Mesendoderm (in vitro differentiated cells): Measurements from ENCODE around the gene NTRK3.

Source experiments
- DNase-seq: peaks from one replicate; pipeline ENCODE4 v3.0.0; 2013
- H2AK5ac ChIP-seq: 2 replicates; pipeline ENCODE4 v1.6.1; 2013; ENCODE audit warnings: low read length, inconsistent platforms
- H2BK120ac ChIP-seq: 2 replicates; pipeline ENCODE4 v1.6.1; 2013; ENCODE audit warnings: low read depth, mild to moderate bottlenecking, low read length, moderate library complexity, mixed read lengths
- H2BK15ac ChIP-seq: replicated peaks from 2 replicates; pipeline ENCODE4 v1.6.1; 2013; ENCODE audit warnings: low read depth, mild to moderate bottlenecking, moderate library complexity
- H2BK5ac ChIP-seq: 2 replicates; pipeline ENCODE4 v1.6.1; 2013; ENCODE audit warnings: low read length, inconsistent platforms
- H3K18ac ChIP-seq: 2 replicates; pipeline ENCODE4 v1.6.1; 2013; ENCODE audit warnings: mild to moderate bottlenecking, low read length, mixed read lengths
- H3K23ac ChIP-seq: one replicate; pipeline ENCODE4 v1.6.1; 2013; ENCODE audit warnings: low read length
- H3K27ac ChIP-seq: 2 replicates; pipeline ENCODE4 v1.5.1; 2013; ENCODE audit warnings: low read depth, mild to moderate bottlenecking, inconsistent platforms, low read length, moderate library complexity
- H3K27me3 ChIP-seq: 2 replicates; pipeline ENCODE4 v1.6.1; 2013; ENCODE audit warnings: low read length, control low read depth, mild to moderate bottlenecking, inconsistent platforms; ENCODE audit not compliant: insufficient read depth, poor library complexity
- H3K36me3 ChIP-seq: 2 replicates; pipeline ENCODE4 v1.6.1; 2013; ENCODE audit warnings: low read length, inconsistent platforms; ENCODE audit not compliant: control insufficient read depth, insufficient read depth
- H3K4ac ChIP-seq: one replicate; pipeline ENCODE4 v1.6.1; 2013; ENCODE audit warnings: low read depth, mild to moderate bottlenecking, low read length, moderate library complexity
- H3K4me1 ChIP-seq: 2 replicates; pipeline ENCODE4 v1.6.1; 2013; ENCODE audit warnings: low read depth, low read length, inconsistent platforms; ENCODE audit not compliant: control insufficient read depth
- H3K4me2 ChIP-seq: 2 replicates; pipeline ENCODE4 v1.6.1; 2013; ENCODE audit warnings: low read length
- H3K4me3 ChIP-seq: 2 replicates; pipeline ENCODE4 v1.5.1; 2013; ENCODE audit warnings: mild to moderate bottlenecking, low read length
- H3K56ac ChIP-seq: one replicate; pipeline ENCODE4 v1.6.1; 2013; ENCODE audit warnings: low read length
- H3K79me1 ChIP-seq: 2 replicates; pipeline ENCODE4 v1.6.1; 2013; ENCODE audit warnings: low read length, inconsistent platforms
- H3K79me2 ChIP-seq: 2 replicates; pipeline ENCODE4 v1.6.1; 2013; ENCODE audit warnings: mild to moderate bottlenecking, low read length; ENCODE audit not compliant: control insufficient read depth, insufficient read depth
- H3K9ac ChIP-seq: 2 replicates; pipeline ENCODE4 v1.6.1; 2013; ENCODE audit warnings: low read length, inconsistent platforms
- H4K5ac ChIP-seq: one replicate; pipeline ENCODE4 v1.6.1; 2013; ENCODE audit warnings: low read length
- H4K8ac ChIP-seq: one replicate; pipeline ENCODE4 v1.6.1; 2013; ENCODE audit warnings: low read depth, mild to moderate bottlenecking, control low read depth, low read length, moderate library complexity
- WGBS: extraction: QIAGEN DNeasy Blood & Tissue Kit; methylation state at CpG from one replicate; pipeline ENCODE4 v1.1.7; 2013; ENCODE audit warnings: low lambda C conversion rate, missing lambda C conversion rate; ENCODE audit not compliant: insufficient coverage; ENCODE audit errors: extremely low coverage; 5-methylcytosine and 5-hydroxymethylcytosine counted together

The NTRK3 gene

GRCh38 chr15:88098361-88098760 lies 158.2 kb downstream of the NTRK3 start:
- H2BK15ac ChIP-seq, result no peak overlapping the region
- no peak overlapping the region for H3K4ac ChIP-seq
- no peaks in the 10 kb centered on the region for H3K27me3 ChIP-seq
- no peak overlapping the region for H2BK5ac ChIP-seq
- H3K9ac ChIP-seq, result no peak overlapping the region
- H3K18ac ChIP-seq, result no peak overlapping the region
- DNase-seq, result no peak
- no peak overlapping the region for H2BK120ac ChIP-seq
- no peaks in the 10 kb centered on the region for H3K79me1 ChIP-seq
- WGBS, result no CpG with 5 or more reads among the region's 10 CpGs
- H3K4me3 ChIP-seq, result no peak overlapping the region
- no peak overlapping the region for H3K23ac ChIP-seq
- no peak overlapping the region for H2AK5ac ChIP-seq
- H3K4me2 ChIP-seq, result no peak overlapping the region
- no peaks in the 10 kb centered on the region for H3K4me1 ChIP-seq
- no peaks in the 10 kb centered on the region for H3K36me3 ChIP-seq
- no peak overlapping the region for H4K8ac ChIP-seq
- H3K56ac ChIP-seq, result no peak overlapping the region
- no peaks in the 10 kb centered on the region for H3K79me2 ChIP-seq
- no peak overlapping the region for H3K27ac ChIP-seq
- no peak overlapping the region for H4K5ac ChIP-seq

DNA sequence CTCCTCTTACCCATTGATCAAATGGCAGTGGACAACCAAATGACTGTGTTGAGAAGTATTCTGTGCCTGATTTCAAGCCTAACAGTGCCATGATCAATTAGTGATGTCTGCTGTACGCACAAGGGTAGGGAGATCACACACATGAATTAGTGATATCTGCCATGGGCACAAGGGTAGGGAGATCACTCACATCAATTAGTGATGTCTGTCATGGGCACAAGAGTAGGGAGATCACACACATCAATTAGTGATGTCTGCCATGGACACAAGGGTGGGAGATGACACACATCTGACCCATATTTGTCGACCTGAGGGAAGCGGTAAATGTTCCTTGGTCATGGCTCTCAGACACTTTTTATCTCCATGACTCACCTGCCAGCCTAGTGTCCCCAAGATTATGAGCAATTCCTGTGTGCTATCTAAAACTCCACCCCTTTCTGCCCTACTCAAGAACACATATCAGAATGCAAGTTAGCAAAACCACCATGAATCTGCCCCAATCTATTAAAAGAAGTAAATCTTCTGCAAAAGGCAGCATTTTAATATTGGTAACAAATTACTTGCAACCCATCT lies 165.0 kb downstream of the NTRK3 start:
- H3K4me2 ChIP-seq, result no peak overlapping the region
- H3K27me3 ChIP-seq, result no peaks in the 10 kb centered on the region
- WGBS, result no CpG with 5 or more reads among the region's 3 CpGs

DNA sequence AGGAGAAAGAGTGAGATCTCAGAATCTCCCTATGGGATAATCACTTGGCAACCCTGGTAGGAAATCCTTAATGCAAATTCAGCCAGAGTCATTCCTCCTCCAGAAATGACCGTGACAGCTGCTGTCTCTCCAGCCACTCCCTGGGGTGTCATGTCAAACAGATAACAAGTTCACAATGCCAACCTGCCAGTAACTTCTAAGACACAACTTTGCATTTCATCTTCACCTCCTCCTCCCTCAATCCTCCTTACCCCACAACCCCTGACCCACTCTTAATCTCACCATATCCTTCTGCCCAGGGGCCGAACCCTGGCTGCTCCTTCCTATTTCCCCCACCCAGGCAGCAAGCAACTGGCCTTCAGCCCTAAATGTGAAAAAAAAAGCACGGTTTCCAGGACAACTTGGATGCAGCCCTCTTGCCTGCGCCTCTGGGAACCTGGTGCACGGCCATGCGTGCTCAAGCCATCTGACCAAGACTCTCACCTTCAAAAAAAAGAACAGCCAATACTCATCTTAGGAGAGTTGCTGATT lies 166.0 kb downstream of the NTRK3 start:
- WGBS, result no CpG with 5 or more reads among the region's 6 CpGs
- peak; percentile 66 for DNase-seq
- H2AK5ac ChIP-seq, result no peak overlapping the region

More for the DNA sequence above, 165.0 kb downstream of the NTRK3 start:
- DNase-seq, result no peak
- Histone ChIP-seq H3K4me3 (no peak overlapping the region), H2AK5ac (no peak overlapping the region), H2BK120ac (no peak overlapping the region), H4K5ac (no peak overlapping the region), H3K18ac (no peak overlapping the region), H3K27ac (no peak overlapping the region), H4K8ac (no peak overlapping the region), H2BK15ac (no peak overlapping the region), H3K56ac (no peak overlapping the region), H3K79me2 (no peaks in the 10 kb centered on the region), H3K4me1 (peaks cover 5% of the 10 kb centered on the region), H3K79me1 (no peaks in the 10 kb centered on the region), H3K36me3 (no peaks in the 10 kb centered on the region), H3K9ac (no peak overlapping the region), H2BK5ac (no peak overlapping the region), H3K4ac (no peak overlapping the region), H3K23ac (no peak overlapping the region)

GRCh38 chr15:88089731-88090130 lies 166.8 kb downstream of the NTRK3 start:
- no peak overlapping the region for H2BK5ac ChIP-seq
- WGBS, result no CpG with 5 or more reads among the region's 4 CpGs
- DNase-seq, result no peak
- no peak overlapping the region for H4K8ac ChIP-seq
- no peak overlapping the region for H4K5ac ChIP-seq
- H2AK5ac ChIP-seq, result no peak overlapping the region
- no peak overlapping the region for H3K4ac ChIP-seq
- H3K4me1 ChIP-seq, result peaks cover 5% of the 10 kb centered on the region
- no peaks in the 10 kb centered on the region for H3K79me1 ChIP-seq
- no peak overlapping the region for H3K18ac ChIP-seq
- no peak overlapping the region for H3K4me3 ChIP-seq
- no peak overlapping the region for H3K23ac ChIP-seq
- no peaks in the 10 kb centered on the region for H3K36me3 ChIP-seq
- H2BK120ac ChIP-seq, result no peak overlapping the region
- H2BK15ac ChIP-seq, result no peak overlapping the region
- H3K9ac ChIP-seq, result no peak overlapping the region
- no peak overlapping the region for H3K27ac ChIP-seq
- H3K4me2 ChIP-seq, result no peak overlapping the region
- no peaks in the 10 kb centered on the region for H3K27me3 ChIP-seq
- H3K56ac ChIP-seq, result no peak overlapping the region
- H3K79me2 ChIP-seq, result no peaks in the 10 kb centered on the region

More for the DNA sequence above, 166.0 kb downstream of the NTRK3 start:
- Histone ChIP-seq H2BK120ac (no peak overlapping the region), H3K4me1 (peaks cover 5% of the 10 kb centered on the region), H2BK15ac (no peak overlapping the region), H3K79me1 (no peaks in the 10 kb centered on the region), H3K27ac (no peak overlapping the region), H3K36me3 (no peaks in the 10 kb centered on the region), H3K56ac (no peak overlapping the region), H3K9ac (no peak overlapping the region), H3K23ac (no peak overlapping the region), H2BK5ac (no peak overlapping the region), H3K4me2 (no peak overlapping the region), H3K4ac (no peak overlapping the region), H4K8ac (no peak overlapping the region), H3K79me2 (no peaks in the 10 kb centered on the region), H3K18ac (no peak overlapping the region), H3K4me3 (no peak overlapping the region), H3K27me3 (no peaks in the 10 kb centered on the region), H4K5ac (no peak overlapping the region)

DNA sequence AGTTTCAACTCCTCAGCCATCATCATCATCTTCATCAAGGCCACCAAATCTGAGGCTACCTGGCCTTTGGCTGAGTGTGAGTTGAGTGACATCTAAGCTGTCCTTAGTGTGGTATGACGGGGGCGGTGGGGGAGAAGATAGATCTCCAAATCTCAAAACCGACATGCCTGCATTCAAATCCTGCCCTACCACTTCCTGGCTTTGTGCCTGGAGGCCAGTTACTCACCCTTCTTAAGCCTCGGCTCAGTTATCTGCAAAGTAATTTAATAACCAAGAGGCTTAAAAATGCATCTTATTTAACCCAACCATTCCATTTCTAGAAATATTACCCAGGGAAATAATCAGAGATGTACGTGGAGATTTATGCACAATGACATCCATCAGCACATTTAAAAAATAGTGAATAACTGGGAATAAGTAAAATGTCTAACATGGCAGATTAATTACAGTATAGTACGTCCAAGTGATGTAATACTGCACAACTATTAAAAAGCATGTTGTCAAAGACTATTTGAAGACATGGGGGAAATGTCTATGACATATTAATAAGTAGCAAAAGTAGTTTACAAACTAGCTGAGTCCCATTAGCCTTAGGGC lies 167.4 kb downstream of the NTRK3 start:
- DNase-seq, result peak; percentile 21
- no peak overlapping the region for H3K18ac ChIP-seq
- no peak overlapping the region for H3K4me3 ChIP-seq
- no peak overlapping the region for H3K4me2 ChIP-seq
- no peak overlapping the region for H3K56ac ChIP-seq
- no peaks in the 10 kb centered on the region for H3K79me1 ChIP-seq
- H4K5ac ChIP-seq, result no peak overlapping the region
- H2BK15ac ChIP-seq, result no peak overlapping the region
- peaks cover 5% of the 10 kb centered on the region for H3K4me1 ChIP-seq
- H2AK5ac ChIP-seq, result no peak overlapping the region
- no peaks in the 10 kb centered on the region for H3K36me3 ChIP-seq
- H3K27ac ChIP-seq, result no peak overlapping the region
- H3K23ac ChIP-seq, result no peak overlapping the region
- H3K4ac ChIP-seq, result no peak overlapping the region
- no peaks in the 10 kb centered on the region for H3K27me3 ChIP-seq
- H2BK120ac ChIP-seq, result no peak overlapping the region
- no peak overlapping the region for H3K9ac ChIP-seq
- WGBS, result no CpG with 5 or more reads among the region's 6 CpGs
- no peak overlapping the region for H2BK5ac ChIP-seq
- no peak overlapping the region for H4K8ac ChIP-seq
- no peaks in the 10 kb centered on the region for H3K79me2 ChIP-seq
